HCT116 (cell line): Measurements from ENCODE around the gene EIPR1. TPM values are rescaled to one million over a fixed set of nuclear protein-coding genes. Genes with fewer than 3 reads are reported as not detected.

Experiments
- ATAC-seq: fragments of 200-7000 bp; cut with Tn5 transposase; 2 replicates; pipeline ENCODE4 v1.9.1; 2020; ENCODE audit warnings: mild to moderate bottlenecking, moderate library complexity
- BruUV-seq: library from RNA; stranded (reverse); fragments of 400-500 nt; replicated peaks from 2 replicates; lab custom pipeline; 2021; lab: Mats Ljungman, UMichigan
- CTCF ChIA-PET: fragments of 300-600 bp; sonication (Branson Sonifier 250); formaldehyde crosslinking; loops from one replicate; lab custom pipeline; 2021; ENCODE audit warnings: antibody characterized with exemption; lab: Charles Lee
- POLR2A ChIA-PET: fragments of 300-600, 350-600 bp; sonication (Branson Sonifier 250); formaldehyde crosslinking; loops from one replicate; lab custom pipeline; 2021; ENCODE audit warnings: antibody characterized with exemption; lab: Charles Lee
- RAD21 ChIA-PET, 2 experiments: fragments of 300-600 bp; sonication (Branson Sonifier 250); formaldehyde crosslinking; loops; one replicate each; lab custom pipeline; 2023; ENCODE audit warnings: low total read pairs in 2 of 2; ENCODE audit not compliant: uncharacterized antibody in 2 of 2, unreplicated experiment in 2 of 2, low non-redundant PET in 1 of 2; lab: Charles Lee
- DNase-seq: peaks from one replicate; pipeline ENCODE4 v3.0.0-alpha.2; 2010; ENCODE audit warnings: low read depth, low spot score
- H2AFZ ChIP-seq: fragments of 200-600 bp; shearing (Covaris generic), sonication (generic); 2 replicates; pipeline ENCODE4 v1.6.1; 2017; ENCODE audit warnings: low read depth, mixed run types, mixed read lengths, antibody characterized with exemption, low read length; ENCODE audit not compliant: poor library complexity, severe bottlenecking
- H3K27ac ChIP-seq: 2 replicates; pipeline ENCODE4 v1.5.1; 2012; ENCODE audit warnings: low read depth, low read length
- H3K27me3 ChIP-seq: fragments of 200-600 bp; sonication (generic); 2 replicates; pipeline ENCODE4 v1.6.1; 2016; ENCODE audit warnings: mixed run types, low read length, mixed read lengths; ENCODE audit not compliant: insufficient read depth
- H3K36me3 ChIP-seq, 2 experiments: fragments of 200-500 bp in 1 of 2; fragments of 200-600 bp in 1 of 2; sonication (Bioruptor generic) in 1 of 2; sonication (generic) in 1 of 2; 2 replicates each; pipeline versions ENCODE4 v1.5.1 to v1.6.1; 2014 to 2016; ENCODE audit warnings: low read length in 2 of 2, inconsistent platforms in 1 of 2, mixed read lengths in 1 of 2, mixed run types in 1 of 2; ENCODE audit not compliant: insufficient read depth in 2 of 2, control insufficient read depth in 1 of 2
- H3K4me1 ChIP-seq, 2 experiments: fragments of 200-600 bp in 1 of 2; sonication (generic) in 1 of 2; 2 replicates each; pipeline versions ENCODE4 v1.5.1 to v1.6.1; 2012 to 2017; ENCODE audit warnings: low read length in 2 of 2, inconsistent platforms in 1 of 2, mild to moderate bottlenecking in 1 of 2, mixed read lengths in 1 of 2, mixed run types in 1 of 2, moderate library complexity in 1 of 2; ENCODE audit not compliant: insufficient read depth in 2 of 2, control insufficient read depth in 1 of 2
- H3K4me2 ChIP-seq: fragments of 200-600 bp; sonication (generic); 2 replicates; pipeline ENCODE4 v1.6.1; 2017; ENCODE audit warnings: mixed run types, low read length, mixed read lengths
- H3K4me3 ChIP-seq, 2 experiments: fragments of 200-600 bp in 1 of 2; sonication (generic) in 1 of 2; replicated peaks in 1 of 2; 2 replicates each; pipeline ENCODE4 v1.5.1; 2011 to 2016; ENCODE audit warnings: low read length in 2 of 2, control low read depth in 1 of 2, low read depth in 1 of 2, mild to moderate bottlenecking in 1 of 2, mixed read lengths in 1 of 2, mixed run types in 1 of 2
- H3K79me2 ChIP-seq: fragments of 200-600 bp; sonication (generic); 2 replicates; pipeline ENCODE4 v1.6.1; 2017; ENCODE audit warnings: mild to moderate bottlenecking, mixed run types, low read length, moderate library complexity, mixed read lengths; ENCODE audit not compliant: insufficient read depth
- H3K9ac ChIP-seq: fragments of 200-600 bp; sonication (generic); 2 replicates; pipeline ENCODE4 v1.6.1; 2016; ENCODE audit warnings: low read length, mixed read lengths
- H3K9me2 ChIP-seq: fragments of 200-600 bp; sonication (generic), shearing (Covaris generic); 2 replicates; pipeline ENCODE4 v1.6.1; 2017; ENCODE audit warnings: mixed run types, mild to moderate bottlenecking, moderate library complexity; ENCODE audit not compliant: insufficient read depth
- H3K9me3 ChIP-seq, 2 experiments: fragments of 200-500 bp in 1 of 2; fragments of 200-600 bp in 1 of 2; sonication (Bioruptor generic) in 1 of 2; sonication (generic) in 1 of 2; 2 replicates each; pipeline ENCODE4 v1.6.1; 2014 to 2017; ENCODE audit warnings: low read length in 2 of 2, mixed read lengths in 2 of 2, inconsistent platforms in 1 of 2, low read depth in 1 of 2, mild to moderate bottlenecking in 1 of 2, mixed run types in 1 of 2, moderate library complexity in 1 of 2; ENCODE audit not compliant: control insufficient read depth in 1 of 2, insufficient read depth in 1 of 2
- H4K20me1 ChIP-seq: fragments of 200-600 bp; sonication (generic), shearing (Covaris generic); 2 replicates; pipeline ENCODE4 v1.6.1; 2017; ENCODE audit warnings: mixed run types, mild to moderate bottlenecking, moderate library complexity; ENCODE audit not compliant: insufficient read depth
- CBX3 ChIP-seq: IDR thresholded peaks from 2 replicates; pipeline ENCODE4 v1.6.1; 2012; ENCODE audit warnings: low read depth
- CEBPB ChIP-seq: IDR thresholded peaks from 2 replicates; pipeline ENCODE4 v1.6.1; 2012; ENCODE audit warnings: low read depth
- EGR1 ChIP-seq: IDR thresholded peaks from 2 replicates; pipeline ENCODE4 v1.6.1; 2012; ENCODE audit warnings: low read depth
- ELF1 ChIP-seq: IDR thresholded peaks from 2 replicates; pipeline ENCODE4 v1.6.1; 2012; ENCODE audit warnings: low read depth, borderline replicate concordance
- EZH2 ChIP-seq: fragments of 200-600 bp; sonication (generic); IDR thresholded peaks from 2 replicates; pipeline ENCODE4 v1.6.1; 2017; ENCODE audit warnings: antibody characterized with exemption, mixed run types
- EZH2phosphoT487 ChIP-seq: fragments of 200-600 bp; IDR thresholded peaks from 2 replicates; pipeline ENCODE4 v1.6.1; 2018; ENCODE audit warnings: antibody characterized with exemption, borderline replicate concordance
- FOSL1 ChIP-seq: IDR thresholded peaks from 2 replicates; pipeline ENCODE4 v1.6.1; 2012; ENCODE audit warnings: low read depth
- JUND ChIP-seq: IDR thresholded peaks from 2 replicates; pipeline ENCODE4 v1.6.1; 2012
- POLR2A ChIP-seq: IDR thresholded peaks from 2 replicates; pipeline ENCODE4 v1.7.0; 2011; ENCODE audit warnings: borderline replicate concordance; ENCODE audit not compliant: insufficient read depth, insufficient read length; ENCODE audit errors: extremely low read depth
- RAD21 ChIP-seq: IDR thresholded peaks from 2 replicates; pipeline ENCODE4 v1.6.1; 2012; ENCODE audit warnings: low read depth, mild to moderate bottlenecking
- SP1 ChIP-seq: IDR thresholded peaks from 2 replicates; pipeline ENCODE4 v1.6.1; 2012; ENCODE audit warnings: low read depth
- SRF ChIP-seq: IDR thresholded peaks from 2 replicates; pipeline ENCODE4 v1.6.1; 2012; ENCODE audit warnings: low read depth
- TCF7L2 ChIP-seq: IDR thresholded peaks from 2 replicates; pipeline ENCODE4 v1.7.0; 2011; ENCODE audit warnings: borderline replicate concordance, inconsistent platforms; ENCODE audit not compliant: insufficient read depth, insufficient read length; ENCODE audit errors: extremely low read depth
- ZFX ChIP-seq: fragments of 450-650 bp; IDR thresholded peaks from 2 replicates; pipeline ENCODE4 v1.6.1; 2017
- ZNF274 ChIP-seq: fragments of 200-500 bp; sonication (Bioruptor generic); IDR thresholded peaks from 2 replicates; pipeline ENCODE4 v1.6.1; 2014; ENCODE audit warnings: mild to moderate bottlenecking, low read depth, low read length, inconsistent platforms
- intact Hi-C: fragments of 100-400 bp; cut with micrococcal nuclease; formaldehyde crosslinking; loops from 2 replicates; pipeline ENCODE4 v1.10.0; 2022
- total RNA-seq: library from RNA; stranded (reverse); gene quantifications from one replicate; pipeline ENCODE4 v1.2.1, GENCODE V29; 2021; ENCODE audit not compliant: unreplicated experiment
- TF ChIP-seq, protein P1 (sequence below), 3 experiments: fragments of 200-600 bp in 1 of 3; sonication (generic) in 1 of 3; IDR thresholded peaks in 2 of 3; conservative IDR thresholded peaks in 1 of 3; 2 replicates each; pipeline ENCODE4 v1.5.1; 2012 to 2017; ENCODE audit warnings: low read depth in 2 of 3, low read length in 2 of 3, antibody characterized with exemption in 1 of 3, borderline replicate concordance in 1 of 3, control low read depth in 1 of 3, mild to moderate bottlenecking in 1 of 3, mixed read lengths in 1 of 3, mixed run types in 1 of 3, moderate library complexity in 1 of 3; ENCODE audit not compliant: insufficient read depth in 1 of 3
- TF ChIP-seq, protein P2 (sequence below): IDR thresholded peaks from 2 replicates; pipeline ENCODE4 v1.6.1; 2011; ENCODE audit warnings: mild to moderate bottlenecking, low read length, moderate library complexity; ENCODE audit not compliant: insufficient replicate concordance; ENCODE audit errors: extremely low read depth
- TF ChIP-seq, protein P3 (sequence below): IDR thresholded peaks from 2 replicates; pipeline ENCODE4 v1.6.1; 2012; ENCODE audit warnings: low read depth
- TF ChIP-seq, protein P4 (sequence below): IDR thresholded peaks from 2 replicates; pipeline ENCODE4 v1.6.1; 2012

The EIPR1 gene
- total RNA-seq, 1 experiment from 2014 or later: 36.9 TPM

DNA sequence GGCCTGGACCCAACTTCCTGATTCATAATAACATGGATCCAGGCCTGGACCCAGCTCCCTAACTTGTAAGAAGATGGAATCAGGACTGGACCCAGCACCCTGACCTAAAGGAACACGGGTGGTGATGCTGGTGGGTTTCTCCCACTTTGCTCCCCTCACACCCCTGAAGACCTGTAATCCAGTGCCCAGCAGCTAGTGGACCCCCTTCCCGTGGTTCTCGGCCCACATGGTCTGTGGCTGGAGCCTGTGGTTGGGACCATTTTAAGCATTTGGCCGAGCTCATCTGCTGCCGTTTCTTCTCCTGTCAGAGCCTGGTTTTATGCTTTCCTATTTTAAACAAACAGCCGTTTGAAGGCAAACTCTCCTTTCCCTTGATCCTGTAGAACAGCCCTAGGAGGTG lies 232.8 kb downstream of the EIPR1 start:
- no peaks in the 10 kb centered on the region for H4K20me1 ChIP-seq
- H3K9me3 ChIP-seq: no peaks in the 10 kb centered on the region; a peak in 1 of 4 replicates
- H3K79me2 ChIP-seq: no peaks in the 10 kb centered on the region
- no peaks in the 10 kb centered on the region for H3K9me2 ChIP-seq
- no peak for TF ChIP-seq EZH2
- no peak for TF ChIP-seq SP1
- no peak for TF ChIP-seq RAD21
- no peak for TF ChIP-seq ZNF274
- TF ChIP-seq, protein P1, sequence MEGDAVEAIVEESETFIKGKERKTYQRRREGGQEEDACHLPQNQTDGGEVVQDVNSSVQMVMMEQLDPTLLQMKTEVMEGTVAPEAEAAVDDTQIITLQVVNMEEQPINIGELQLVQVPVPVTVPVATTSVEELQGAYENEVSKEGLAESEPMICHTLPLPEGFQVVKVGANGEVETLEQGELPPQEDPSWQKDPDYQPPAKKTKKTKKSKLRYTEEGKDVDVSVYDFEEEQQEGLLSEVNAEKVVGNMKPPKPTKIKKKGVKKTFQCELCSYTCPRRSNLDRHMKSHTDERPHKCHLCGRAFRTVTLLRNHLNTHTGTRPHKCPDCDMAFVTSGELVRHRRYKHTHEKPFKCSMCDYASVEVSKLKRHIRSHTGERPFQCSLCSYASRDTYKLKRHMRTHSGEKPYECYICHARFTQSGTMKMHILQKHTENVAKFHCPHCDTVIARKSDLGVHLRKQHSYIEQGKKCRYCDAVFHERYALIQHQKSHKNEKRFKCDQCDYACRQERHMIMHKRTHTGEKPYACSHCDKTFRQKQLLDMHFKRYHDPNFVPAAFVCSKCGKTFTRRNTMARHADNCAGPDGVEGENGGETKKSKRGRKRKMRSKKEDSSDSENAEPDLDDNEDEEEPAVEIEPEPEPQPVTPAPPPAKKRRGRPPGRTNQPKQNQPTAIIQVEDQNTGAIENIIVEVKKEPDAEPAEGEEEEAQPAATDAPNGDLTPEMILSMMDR (IDR thresholded peaks at IDR 0.05 in 2 of 3, conservative IDR thresholded peaks at IDR 0.05 in 1 of 3; ENCODE audit: borderline replicate concordance in 1 of 3, insufficient read depth in 1 of 3, low read depth in 2 of 3, low read length in 2 of 3): no peak
- TF ChIP-seq, protein P2, sequence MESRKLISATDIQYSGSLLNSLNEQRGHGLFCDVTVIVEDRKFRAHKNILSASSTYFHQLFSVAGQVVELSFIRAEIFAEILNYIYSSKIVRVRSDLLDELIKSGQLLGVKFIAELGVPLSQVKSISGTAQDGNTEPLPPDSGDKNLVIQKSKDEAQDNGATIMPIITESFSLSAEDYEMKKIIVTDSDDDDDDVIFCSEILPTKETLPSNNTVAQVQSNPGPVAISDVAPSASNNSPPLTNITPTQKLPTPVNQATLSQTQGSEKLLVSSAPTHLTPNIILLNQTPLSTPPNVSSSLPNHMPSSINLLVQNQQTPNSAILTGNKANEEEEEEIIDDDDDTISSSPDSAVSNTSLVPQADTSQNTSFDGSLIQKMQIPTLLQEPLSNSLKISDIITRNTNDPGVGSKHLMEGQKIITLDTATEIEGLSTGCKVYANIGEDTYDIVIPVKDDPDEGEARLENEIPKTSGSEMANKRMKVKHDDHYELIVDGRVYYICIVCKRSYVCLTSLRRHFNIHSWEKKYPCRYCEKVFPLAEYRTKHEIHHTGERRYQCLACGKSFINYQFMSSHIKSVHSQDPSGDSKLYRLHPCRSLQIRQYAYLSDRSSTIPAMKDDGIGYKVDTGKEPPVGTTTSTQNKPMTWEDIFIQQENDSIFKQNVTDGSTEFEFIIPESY: no peak
- no peak for TF ChIP-seq POLR2A
- no peak for TF ChIP-seq SRF
- TF ChIP-seq, protein P3, sequence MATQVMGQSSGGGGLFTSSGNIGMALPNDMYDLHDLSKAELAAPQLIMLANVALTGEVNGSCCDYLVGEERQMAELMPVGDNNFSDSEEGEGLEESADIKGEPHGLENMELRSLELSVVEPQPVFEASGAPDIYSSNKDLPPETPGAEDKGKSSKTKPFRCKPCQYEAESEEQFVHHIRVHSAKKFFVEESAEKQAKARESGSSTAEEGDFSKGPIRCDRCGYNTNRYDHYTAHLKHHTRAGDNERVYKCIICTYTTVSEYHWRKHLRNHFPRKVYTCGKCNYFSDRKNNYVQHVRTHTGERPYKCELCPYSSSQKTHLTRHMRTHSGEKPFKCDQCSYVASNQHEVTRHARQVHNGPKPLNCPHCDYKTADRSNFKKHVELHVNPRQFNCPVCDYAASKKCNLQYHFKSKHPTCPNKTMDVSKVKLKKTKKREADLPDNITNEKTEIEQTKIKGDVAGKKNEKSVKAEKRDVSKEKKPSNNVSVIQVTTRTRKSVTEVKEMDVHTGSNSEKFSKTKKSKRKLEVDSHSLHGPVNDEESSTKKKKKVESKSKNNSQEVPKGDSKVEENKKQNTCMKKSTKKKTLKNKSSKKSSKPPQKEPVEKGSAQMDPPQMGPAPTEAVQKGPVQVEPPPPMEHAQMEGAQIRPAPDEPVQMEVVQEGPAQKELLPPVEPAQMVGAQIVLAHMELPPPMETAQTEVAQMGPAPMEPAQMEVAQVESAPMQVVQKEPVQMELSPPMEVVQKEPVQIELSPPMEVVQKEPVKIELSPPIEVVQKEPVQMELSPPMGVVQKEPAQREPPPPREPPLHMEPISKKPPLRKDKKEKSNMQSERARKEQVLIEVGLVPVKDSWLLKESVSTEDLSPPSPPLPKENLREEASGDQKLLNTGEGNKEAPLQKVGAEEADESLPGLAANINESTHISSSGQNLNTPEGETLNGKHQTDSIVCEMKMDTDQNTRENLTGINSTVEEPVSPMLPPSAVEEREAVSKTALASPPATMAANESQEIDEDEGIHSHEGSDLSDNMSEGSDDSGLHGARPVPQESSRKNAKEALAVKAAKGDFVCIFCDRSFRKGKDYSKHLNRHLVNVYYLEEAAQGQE: no peak
- no peak for TF ChIP-seq JUND
- TF ChIP-seq ZFX: no peak
- no peak for TF ChIP-seq ELF1
- TF ChIP-seq TCF7L2: no peak
- TF ChIP-seq, protein P4, sequence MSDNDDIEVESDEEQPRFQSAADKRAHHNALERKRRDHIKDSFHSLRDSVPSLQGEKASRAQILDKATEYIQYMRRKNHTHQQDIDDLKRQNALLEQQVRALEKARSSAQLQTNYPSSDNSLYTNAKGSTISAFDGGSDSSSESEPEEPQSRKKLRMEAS: no peak
- TF ChIP-seq FOSL1: no peak
- TF ChIP-seq EZH2phosphoT487: no peak
- no peak for TF ChIP-seq EGR1
- no peak for TF ChIP-seq CBX3
- no peak for TF ChIP-seq CEBPB
- TF ChIP-seq, all 23 proteins: peak for 0
- POLR2A ChIA-PET: no interaction called here
- no peak overlapping the region for H2AFZ ChIP-seq
- no peak overlapping the region for H3K9ac ChIP-seq
- no peaks in the 10 kb centered on the region for H3K36me3 ChIP-seq
- H3K27me3 ChIP-seq: no peaks in the 10 kb centered on the region
- RAD21 ChIA-PET: no interaction called here
- intact Hi-C loops: no loop called here
- no TSS peak for BruUV-seq
- ATAC-seq (no peak), DNase-seq (no peak)
- CTCF ChIA-PET: no interaction called here
- no peak overlapping the region for H3K4me3 ChIP-seq
- no peak overlapping the region for H3K4me2 ChIP-seq
- H3K4me1 ChIP-seq: no peaks in the 10 kb centered on the region
- no peak overlapping the region for H3K27ac ChIP-seq
